Duodenal mucosa (tissue), 2 donors: ENCODE measurements around the gene CECR2.

Experiments
- H3K27ac ChIP-seq: one replicate; pipeline ENCODE4 v1.7.0; 2013; ENCODE audit warnings: low read depth, low read length
- H3K27me3 ChIP-seq, 2 donors: one replicate each; pipeline ENCODE4 v1.7.0; 2013; ENCODE audit warnings: low read length in 2 of 2, control low read depth in 1 of 2; ENCODE audit not compliant: insufficient read depth in 2 of 2, control insufficient read depth in 1 of 2
- H3K36me3 ChIP-seq, 2 donors: one replicate each; pipeline ENCODE4 v1.7.0; 2013; ENCODE audit warnings: low read length in 2 of 2, control low read depth in 1 of 2; ENCODE audit not compliant: insufficient read depth in 2 of 2, control insufficient read depth in 1 of 2
- H3K4me1 ChIP-seq, 2 donors: one replicate each; pipeline ENCODE4 v1.7.0; 2013; ENCODE audit warnings: low read length in 2 of 2, control low read depth in 1 of 2; ENCODE audit not compliant: insufficient read depth in 2 of 2, control insufficient read depth in 1 of 2
- H3K4me3 ChIP-seq, 2 donors: one replicate each; pipeline ENCODE4 v1.7.0; 2013; ENCODE audit warnings: low read length in 2 of 2, low read depth in 1 of 2
- H3K9ac ChIP-seq, 2 donors: one replicate each; pipeline ENCODE4 v1.7.0; 2013; ENCODE audit warnings: low read length in 2 of 2, low read depth in 1 of 2
- H3K9me3 ChIP-seq, 2 donors: one replicate each; pipeline ENCODE4 v1.7.0; 2013; ENCODE audit warnings: low read length in 2 of 2, control low read depth in 1 of 2; ENCODE audit not compliant: control insufficient read depth in 1 of 2

Gene CECR2

DNA sequence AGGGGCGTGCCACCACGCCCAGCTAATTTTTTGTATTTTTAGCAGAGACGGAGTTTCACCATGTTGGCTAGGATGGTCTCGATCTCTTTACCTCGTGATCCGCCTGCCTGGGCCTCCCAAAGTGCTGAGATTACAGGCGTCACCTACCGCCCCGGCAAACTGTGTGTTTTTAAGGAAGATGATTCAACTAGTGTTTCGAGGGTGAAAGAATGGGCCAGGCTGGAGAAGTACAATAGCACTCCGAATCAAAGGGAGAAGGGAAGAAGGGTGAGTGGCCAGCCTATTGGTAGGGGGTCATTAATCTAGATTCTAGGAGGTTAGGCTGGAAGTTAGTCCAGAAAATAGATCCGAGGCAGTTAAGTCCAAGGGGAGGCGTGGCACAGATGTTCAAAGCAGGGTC lies 2.9 kb upstream of the CECR2 start:
- Histone ChIP-seq H3K27me3 (peaks cover 30 to 39% of the 10 kb centered on the region in 2 donors), H3K4me1 (peaks cover 0 to 8% of the 10 kb centered on the region in 2 donors), H3K36me3 (no peaks in the 10 kb centered on the region), H3K4me3 (no peak overlapping the region), H3K9me3 (no peaks in the 10 kb centered on the region), H3K27ac (no peak overlapping the region), H3K9ac (no peak overlapping the region)

DNA sequence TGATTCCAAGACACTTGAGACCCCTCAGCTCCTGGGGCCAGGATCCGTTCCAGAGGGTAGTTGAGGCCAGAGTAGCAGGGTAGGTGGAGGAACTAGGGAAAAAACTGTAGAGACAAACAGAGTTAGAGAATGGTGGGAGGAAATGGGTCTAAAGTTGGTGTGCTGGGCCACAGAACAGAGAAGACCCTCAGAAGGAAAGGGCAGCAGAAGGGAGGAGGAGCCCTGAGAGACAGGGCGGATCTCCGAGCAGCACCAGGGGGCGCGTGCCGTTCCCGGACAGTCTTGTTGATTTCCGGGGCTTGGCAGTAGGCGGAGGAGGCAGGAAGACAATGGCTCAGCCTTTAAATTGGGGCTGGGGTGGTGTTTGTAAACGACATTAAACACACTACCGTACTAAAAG lies 2.4 kb upstream of the CECR2 start:
- H3K9me3 ChIP-seq: no peaks in the 10 kb centered on the region
- no peak overlapping the region for H3K9ac ChIP-seq
- H3K4me3 ChIP-seq: no peak overlapping the region
- H3K27ac ChIP-seq: no peak overlapping the region
- peaks cover 0 to 8% of the 10 kb centered on the region in 2 donors for H3K4me1 ChIP-seq
- H3K27me3 ChIP-seq: peaks cover 35 to 39% of the 10 kb centered on the region in 2 donors
- H3K36me3 ChIP-seq: no peaks in the 10 kb centered on the region

- no peak overlapping the region for H3K27ac ChIP-seq
- H3K4me3 ChIP-seq: peak overlapping the region in 1 of 2 donors; percentile 51
- H3K4me1 ChIP-seq: peaks cover 0 to 8% of the 10 kb centered on the region in 2 donors
- H3K9ac ChIP-seq: no peak overlapping the region
- no peaks in the 10 kb centered on the region for H3K36me3 ChIP-seq
- no peaks in the 10 kb centered on the region for H3K9me3 ChIP-seq
- peaks cover 38 to 39% of the 10 kb centered on the region in 2 donors for H3K27me3 ChIP-seq
These were observed 1.1 kb upstream of the CECR2 start for GRCh38 chr22:17368144-17368543.

GRCh38 chr22:17368554-17369438 lies 464 bp upstream of the CECR2 start:
- peaks cover 39% of the 10 kb centered on the region in 2 donors for H3K27me3 ChIP-seq
- no peak overlapping the region for H3K27ac ChIP-seq

GRCh38 chr22:17370026-17370765 lies 936 bp downstream of the CECR2 start:
- no peaks in the 10 kb centered on the region for H3K9me3 ChIP-seq
- H3K9ac ChIP-seq: no peak overlapping the region
- H3K36me3 ChIP-seq: no peaks in the 10 kb centered on the region
- no peak overlapping the region for H3K27ac ChIP-seq
- peak overlapping the region; percentile 22 to 36 for H3K4me3 ChIP-seq
- H3K4me1 ChIP-seq: peaks cover 0 to 8% of the 10 kb centered on the region in 2 donors
- peaks cover 39 to 41% of the 10 kb centered on the region in 2 donors for H3K27me3 ChIP-seq

More at GRCh38 chr22:17368554-17369438, 464 bp upstream of the CECR2 start:
- peak overlapping the region; percentile 42 to 51 for H3K4me3 ChIP-seq
- peaks cover 0 to 8% of the 10 kb centered on the region in 2 donors for H3K4me1 ChIP-seq
- no peaks in the 10 kb centered on the region for H3K9me3 ChIP-seq
- no peak overlapping the region for H3K9ac ChIP-seq
- no peaks in the 10 kb centered on the region for H3K36me3 ChIP-seq

- peak overlapping the region; percentile 22 to 36 for H3K4me3 ChIP-seq
- H3K9me3 ChIP-seq: no peaks in the 10 kb centered on the region
- no peak overlapping the region for H3K9ac ChIP-seq
- no peaks in the 10 kb centered on the region for H3K36me3 ChIP-seq
- no peak overlapping the region for H3K27ac ChIP-seq
- peaks cover 34 to 41% of the 10 kb centered on the region in 2 donors for H3K27me3 ChIP-seq
- peaks cover 0 to 8% of the 10 kb centered on the region in 2 donors for H3K4me1 ChIP-seq
These were observed 1.6 kb downstream of the CECR2 start for GRCh38 chr22:17370766-17371432.

DNA sequence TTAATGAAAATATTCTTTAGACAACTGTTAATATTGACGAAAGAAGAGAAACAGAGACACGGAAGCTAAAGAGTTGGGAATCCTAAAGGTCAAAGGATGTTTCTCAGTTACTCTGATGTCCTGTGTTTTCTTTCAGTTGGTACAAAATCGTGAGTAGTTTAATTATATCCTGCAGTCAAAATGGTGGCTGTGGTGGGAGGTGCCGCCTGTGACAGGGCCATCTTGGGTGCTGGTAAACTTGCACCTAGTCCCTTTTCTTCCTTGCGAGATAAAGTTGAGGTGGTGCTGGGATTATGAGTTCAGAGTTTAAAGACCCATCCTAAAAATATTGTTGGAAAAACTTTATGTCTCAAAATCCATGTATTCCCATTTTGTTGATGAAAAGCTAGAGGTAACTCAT lies 2.2 kb downstream of the CECR2 start:
- H3K4me1 ChIP-seq: peaks cover 0 to 8% of the 10 kb centered on the region in 2 donors
- H3K4me3 ChIP-seq: no peak overlapping the region
- peaks cover 31 to 39% of the 10 kb centered on the region in 2 donors for H3K27me3 ChIP-seq
- H3K27ac ChIP-seq: no peak overlapping the region
- H3K9me3 ChIP-seq: no peaks in the 10 kb centered on the region
- H3K36me3 ChIP-seq: no peaks in the 10 kb centered on the region
- no peak overlapping the region for H3K9ac ChIP-seq

DNA sequence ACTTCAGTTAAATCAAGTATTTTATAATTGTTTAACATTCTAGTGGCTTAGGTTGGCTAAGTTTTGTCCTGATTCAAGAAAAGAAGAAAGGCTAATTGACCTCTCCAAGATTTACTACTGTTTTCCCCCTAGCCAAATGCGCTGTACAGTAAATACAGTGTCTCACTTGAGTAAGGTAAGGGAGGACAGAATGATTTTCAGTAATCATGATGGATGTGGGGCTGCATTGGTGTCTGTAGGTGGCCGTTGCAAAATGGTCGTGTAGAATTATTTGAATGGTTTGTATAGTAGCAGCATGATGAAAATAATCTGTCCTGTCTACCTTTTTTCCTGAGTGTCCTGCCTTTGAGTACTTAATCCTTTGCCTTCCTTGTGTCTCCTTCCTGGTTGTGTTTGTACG lies 4.6 kb downstream of the CECR2 start:
- no peaks in the 10 kb centered on the region for H3K9me3 ChIP-seq
- peaks cover 0 to 4% of the 10 kb centered on the region in 2 donors for H3K4me1 ChIP-seq
- H3K36me3 ChIP-seq: no peaks in the 10 kb centered on the region
- no peak overlapping the region for H3K4me3 ChIP-seq
- no peak overlapping the region for H3K9ac ChIP-seq
- H3K27ac ChIP-seq: no peak overlapping the region
- H3K27me3 ChIP-seq: peaks cover 11 to 22% of the 10 kb centered on the region in 2 donors

DNA sequence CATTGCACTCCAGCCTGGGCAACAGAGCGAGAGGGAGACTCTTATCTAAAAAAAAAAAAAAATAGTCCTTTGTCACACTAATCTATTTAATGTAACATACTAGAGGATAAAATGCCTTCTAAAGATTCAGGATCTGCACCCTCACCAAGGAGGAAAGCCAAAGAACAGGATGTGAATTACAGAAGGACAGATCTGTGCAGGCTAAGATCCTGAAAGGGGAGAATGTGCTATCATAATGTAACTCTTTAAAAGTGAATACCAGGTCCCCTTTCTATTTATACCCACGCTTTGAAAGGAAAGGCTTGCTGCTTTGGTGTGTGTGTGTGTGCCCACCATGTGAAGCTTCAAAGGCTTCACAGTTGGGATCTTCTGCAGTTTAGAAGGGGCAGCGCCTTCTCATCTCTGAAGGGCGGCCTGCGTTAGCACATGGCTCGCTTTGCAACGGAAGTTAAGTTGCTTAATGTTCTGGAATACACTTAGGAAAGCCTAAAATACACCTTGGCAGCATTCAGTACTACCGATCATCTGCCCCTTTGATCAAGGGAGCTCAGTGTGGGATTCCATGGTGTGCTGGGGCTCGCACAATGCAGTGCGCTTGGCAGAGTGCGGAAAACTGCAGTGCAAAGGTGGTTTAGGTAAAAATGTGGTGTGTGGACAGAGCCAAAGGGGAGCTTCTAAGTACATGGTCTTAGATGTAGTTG lies 6.8 kb downstream of the CECR2 start:
- no peak overlapping the region for H3K4me3 ChIP-seq
- H3K27ac ChIP-seq: no peak overlapping the region
- H3K4me1 ChIP-seq: no peaks in the 10 kb centered on the region
- H3K36me3 ChIP-seq: no peaks in the 10 kb centered on the region
- H3K9ac ChIP-seq: no peak overlapping the region
- H3K9me3 ChIP-seq: no peaks in the 10 kb centered on the region
- H3K27me3 ChIP-seq: peaks cover under 1 to 13% of the 10 kb centered on the region in 2 donors
